Astrocyte (in vitro differentiated cells and primary cell): ENCODE results near the gene UGT2B15. TPM values are rescaled to one million over a fixed set of nuclear protein-coding genes. Genes with fewer than 3 reads are reported as not detected.
"Not testable (repeated sequence)": the region's sequence is repeated elsewhere in the genome, so short reads cannot be mapped to it uniquely, and the experiment has no call there.

Experiments
- DNase-seq: peaks from one replicate; pipeline ENCODE4 v3.0.0-alpha.2; 2010; ENCODE audit warnings: low read depth
- FAIRE-seq: peaks from 2 replicates; lab custom pipeline; 2011; peaks lifted over from hg19 to GRCh38; lab: Jason Lieb, UNC
- H2AFZ ChIP-seq: 2 replicates; pipeline ENCODE4 v1.6.0; 2012; ENCODE audit warnings: low read depth, low read length, inconsistent platforms
- H3K27ac ChIP-seq: 2 replicates; pipeline ENCODE4 v1.5.1; 2011; ENCODE audit warnings: low read depth, low read length, inconsistent platforms
- H3K27me3 ChIP-seq: 2 replicates; pipeline ENCODE4 v1.6.0; 2011; ENCODE audit warnings: low read length, inconsistent platforms; ENCODE audit not compliant: insufficient read depth
- H3K36me3 ChIP-seq: 2 replicates; pipeline ENCODE4 v1.5.1; 2011; ENCODE audit warnings: low read length, inconsistent platforms; ENCODE audit not compliant: insufficient read depth
- H3K4me1 ChIP-seq: 2 replicates; pipeline ENCODE4 v1.5.1; 2011; ENCODE audit warnings: low read length, inconsistent platforms; ENCODE audit not compliant: insufficient read depth
- H3K4me2 ChIP-seq: 2 replicates; pipeline ENCODE4 v1.6.0; 2012; ENCODE audit warnings: low read length, inconsistent platforms
- H3K4me3 ChIP-seq: 2 replicates; pipeline ENCODE4 v1.5.1; 2011; ENCODE audit warnings: low read depth, mild to moderate bottlenecking, low read length, inconsistent platforms; ENCODE audit not compliant: insufficient read depth
- H3K79me2 ChIP-seq: 2 replicates; pipeline ENCODE4 v1.6.0; 2012; ENCODE audit warnings: mild to moderate bottlenecking, low read length, inconsistent platforms; ENCODE audit not compliant: insufficient read depth
- H3K9ac ChIP-seq: 2 replicates; pipeline ENCODE4 v1.6.0; 2012; ENCODE audit warnings: mild to moderate bottlenecking, low read length, inconsistent platforms
- H3K9me3 ChIP-seq: 2 replicates; pipeline ENCODE4 v1.5.1; 2012; ENCODE audit warnings: low read depth, mild to moderate bottlenecking, low read length, inconsistent platforms; ENCODE audit not compliant: insufficient read depth
- H4K20me1 ChIP-seq: 2 replicates; pipeline ENCODE4 v1.6.0; 2012; ENCODE audit warnings: low read length, inconsistent platforms; ENCODE audit not compliant: insufficient read depth
- H3K27ac Mint-ChIP-seq: one replicate; pipeline ENCODE4 v1.8.0; 2021; ENCODE audit warnings: mild to moderate bottlenecking, mixed read lengths; ENCODE audit not compliant: unreplicated experiment
- H3K27me3 Mint-ChIP-seq: one replicate; pipeline ENCODE4 v1.8.0; 2021; ENCODE audit warnings: low read depth, mixed read lengths; ENCODE audit not compliant: unreplicated experiment
- H3K36me3 Mint-ChIP-seq: one replicate; pipeline ENCODE4 v1.8.0; 2021; ENCODE audit warnings: low read depth, mixed read lengths; ENCODE audit not compliant: unreplicated experiment
- H3K4me1 Mint-ChIP-seq: one replicate; pipeline ENCODE4 v1.8.0; 2021; ENCODE audit warnings: low read depth, mixed read lengths; ENCODE audit not compliant: unreplicated experiment
- H3K4me3 Mint-ChIP-seq: one replicate; pipeline ENCODE4 v1.8.0; 2021; ENCODE audit warnings: mild to moderate bottlenecking, moderate library complexity, mixed read lengths; ENCODE audit not compliant: unreplicated experiment
- H3K9me3 Mint-ChIP-seq: one replicate; pipeline ENCODE4 v1.8.0; 2021; ENCODE audit warnings: mild to moderate bottlenecking, mixed read lengths; ENCODE audit not compliant: unreplicated experiment
- EZH2 ChIP-seq: IDR thresholded peaks from 2 replicates; pipeline ENCODE4 v1.6.1; 2012; ENCODE audit warnings: mild to moderate bottlenecking, low read length, inconsistent platforms; ENCODE audit not compliant: insufficient read depth
- total RNA-seq: library from RNA; stranded (reverse); gene quantifications from 2 replicates; pipeline ENCODE4 v1.2.1, GENCODE V29; 2021
- TF ChIP-seq, protein P1 (sequence below): IDR thresholded peaks from 2 replicates; pipeline ENCODE4 v1.5.1; 2011; ENCODE audit warnings: low read depth, mild to moderate bottlenecking, inconsistent platforms, low read length, moderate library complexity; ENCODE audit not compliant: insufficient read depth

UGT2B15 gene
- total RNA-seq, 1 donor from 2014 or later = not detected

DNA sequence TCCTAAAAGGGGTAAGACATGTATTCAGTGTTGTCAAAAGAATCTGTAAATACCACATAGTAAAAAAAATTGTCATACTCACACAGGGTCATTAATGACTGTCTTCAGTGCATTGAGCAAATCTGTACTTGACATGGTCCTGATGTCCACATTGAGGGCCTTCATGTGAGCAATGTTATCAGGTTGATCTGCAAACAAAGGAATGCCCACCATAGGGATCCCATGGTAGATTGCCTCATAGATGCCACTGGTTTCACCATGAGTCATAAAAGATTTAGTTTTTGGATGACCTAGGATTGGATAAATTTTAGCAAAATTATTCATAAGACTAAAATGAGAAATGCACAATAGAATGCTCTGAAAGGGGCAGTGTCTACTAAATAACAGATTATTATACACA is 38.1 kb upstream of the UGT2B15 start:
- Histone ChIP-seq H2AFZ (no peak overlapping the region), H3K36me3 (no peaks in the 10 kb centered on the region), H3K79me2 (no peaks in the 10 kb centered on the region), H3K4me3 (no peak overlapping the region), H3K9me3 (no peaks in the 10 kb centered on the region), H3K27ac (no peak overlapping the region), H3K4me1 (no peaks in the 10 kb centered on the region), H3K4me2 (no peak overlapping the region), H3K9ac (no peak overlapping the region), H3K27me3 (no peaks in the 10 kb centered on the region), H4K20me1 (no peaks in the 10 kb centered on the region)
- FAIRE-seq = no peak
- H3K36me3 Mint-ChIP-seq = no peaks in the 10 kb centered on the region
- H3K27ac Mint-ChIP-seq = no peak overlapping the region
- peaks cover 7% of the 10 kb centered on the region for H3K9me3 Mint-ChIP-seq
- no peaks in the 10 kb centered on the region for H3K27me3 Mint-ChIP-seq
- H3K4me1 Mint-ChIP-seq = no peaks in the 10 kb centered on the region
- no peak for TF ChIP-seq EZH2
- TF ChIP-seq, protein P1, sequence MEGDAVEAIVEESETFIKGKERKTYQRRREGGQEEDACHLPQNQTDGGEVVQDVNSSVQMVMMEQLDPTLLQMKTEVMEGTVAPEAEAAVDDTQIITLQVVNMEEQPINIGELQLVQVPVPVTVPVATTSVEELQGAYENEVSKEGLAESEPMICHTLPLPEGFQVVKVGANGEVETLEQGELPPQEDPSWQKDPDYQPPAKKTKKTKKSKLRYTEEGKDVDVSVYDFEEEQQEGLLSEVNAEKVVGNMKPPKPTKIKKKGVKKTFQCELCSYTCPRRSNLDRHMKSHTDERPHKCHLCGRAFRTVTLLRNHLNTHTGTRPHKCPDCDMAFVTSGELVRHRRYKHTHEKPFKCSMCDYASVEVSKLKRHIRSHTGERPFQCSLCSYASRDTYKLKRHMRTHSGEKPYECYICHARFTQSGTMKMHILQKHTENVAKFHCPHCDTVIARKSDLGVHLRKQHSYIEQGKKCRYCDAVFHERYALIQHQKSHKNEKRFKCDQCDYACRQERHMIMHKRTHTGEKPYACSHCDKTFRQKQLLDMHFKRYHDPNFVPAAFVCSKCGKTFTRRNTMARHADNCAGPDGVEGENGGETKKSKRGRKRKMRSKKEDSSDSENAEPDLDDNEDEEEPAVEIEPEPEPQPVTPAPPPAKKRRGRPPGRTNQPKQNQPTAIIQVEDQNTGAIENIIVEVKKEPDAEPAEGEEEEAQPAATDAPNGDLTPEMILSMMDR = no peak
- H3K4me3 Mint-ChIP-seq = no peak overlapping the region
- no peak for DNase-seq

- H3K4me1 ChIP-seq, DNase-seq, H3K36me3 Mint-ChIP-seq, H3K27ac Mint-ChIP-seq, H3K36me3 ChIP-seq, H3K27ac ChIP-seq, H3K4me2 ChIP-seq, H2AFZ ChIP-seq, H3K27me3 ChIP-seq, H4K20me1 ChIP-seq, H3K4me3 Mint-ChIP-seq, H3K9me3 ChIP-seq, H3K27me3 Mint-ChIP-seq, H3K4me3 ChIP-seq, FAIRE-seq, H3K9ac ChIP-seq, H3K4me1 Mint-ChIP-seq, H3K9me3 Mint-ChIP-seq, H3K79me2 ChIP-seq: not testable (repeated sequence)
Measured at GRCh38 chr4:68703168-68703567, 32.7 kb upstream of the UGT2B15 start.

DNA sequence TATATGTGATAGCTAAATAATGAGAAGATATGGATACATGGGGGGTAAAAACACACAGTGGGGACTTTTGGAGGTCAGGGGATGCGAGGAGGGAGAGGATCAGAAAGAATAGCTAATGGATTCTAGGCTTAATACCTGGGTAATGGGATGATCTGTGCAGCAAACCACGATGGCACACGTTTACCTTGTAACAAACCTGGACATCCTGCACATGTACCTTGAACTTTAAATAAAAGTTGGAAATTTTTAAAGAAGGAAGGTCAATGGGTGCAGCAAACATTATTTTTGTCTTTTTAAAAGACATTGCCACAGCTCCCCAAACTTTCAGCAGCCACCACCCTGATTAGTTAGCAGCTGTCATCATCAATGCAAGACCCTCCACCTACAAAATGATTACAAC is 29.7 kb upstream of the UGT2B15 start:
- H3K27ac ChIP-seq = no peak overlapping the region
- no peak overlapping the region for H3K4me3 ChIP-seq
- no peaks in the 10 kb centered on the region for H3K27me3 ChIP-seq
- Mint-ChIP-seq H3K27me3 (no peaks in the 10 kb centered on the region), H3K4me3 (no peak overlapping the region), H3K27ac (no peak overlapping the region), H3K9me3 (peaks cover 7% of the 10 kb centered on the region), H3K36me3 (no peaks in the 10 kb centered on the region), H3K4me1 (no peaks in the 10 kb centered on the region)
- H3K9me3 ChIP-seq = no peaks in the 10 kb centered on the region
- FAIRE-seq (no peak), DNase-seq (no peak)
- no peaks in the 10 kb centered on the region for H3K4me1 ChIP-seq
- H3K4me2 ChIP-seq = no peak overlapping the region
- H3K36me3 ChIP-seq = no peaks in the 10 kb centered on the region
- no peaks in the 10 kb centered on the region for H4K20me1 ChIP-seq
- no peak overlapping the region for H2AFZ ChIP-seq
- H3K9ac ChIP-seq = no peak overlapping the region
- TF ChIP-seq EZH2 = no peak
- TF ChIP-seq, protein P1 = no peak
- no peaks in the 10 kb centered on the region for H3K79me2 ChIP-seq
